Measurements from ENCODE around the gene RELA.
"Not testable (repeated sequence)": the region's sequence is repeated elsewhere in the genome, so short reads cannot be mapped to it uniquely, and the experiment has no call there.

Gene RELA

GRCh38 chr11:65642014-65642671, 20.6 kb downstream of the RELA start:
- TF ChIP-seq CTCF (IDR thresholded peaks at IDR 0.05; ENCODE audit: extremely low read depth, insufficient read depth, missing control alignments) = no peak
- DNase-seq (ENCODE audit: low spot score) = peak; percentile 65
- in situ Hi-C loops (cut with MboI; ENCODE audit: low pct_unique_long_range_greater_than_20kb, low sequenced_read_pairs, unreplicated experiment) = no loop called here

- no peak for DNase-seq (ENCODE audit: low spot score)
- no peak for TF ChIP-seq CTCF (IDR thresholded peaks at IDR 0.05; ENCODE audit: extremely low read depth, insufficient read depth, missing control alignments)
- in situ Hi-C loops (cut with MboI; ENCODE audit: low pct_unique_long_range_greater_than_20kb, low sequenced_read_pairs, unreplicated experiment) = no loop called here
Observed at GRCh38 chr11:65641297-65642013, 21.3 kb downstream of the RELA start.

- in situ Hi-C loops (cut with MboI; ENCODE audit: low pct_unique_long_range_greater_than_20kb, low sequenced_read_pairs, unreplicated experiment) = no loop called here
- no peak for DNase-seq (ENCODE audit: low spot score)
- no peak for TF ChIP-seq CTCF (IDR thresholded peaks at IDR 0.05; ENCODE audit: extremely low read depth, insufficient read depth, missing control alignments)
Observed at GRCh38 chr11:65640483-65641296, 22.0 kb downstream of the RELA start.

- in situ Hi-C loops (cut with MboI; ENCODE audit: low pct_unique_long_range_greater_than_20kb, low sequenced_read_pairs, unreplicated experiment) = no loop called here
Observed at GRCh38 chr11:65639623-65640482, 22.9 kb downstream of the RELA start.

GRCh38 chr11:65639228-65639597, 23.5 kb downstream of the RELA start:
- DNase-seq (ENCODE audit: low spot score); in situ Hi-C loops (cut with MboI; ENCODE audit: low pct_unique_long_range_greater_than_20kb, low sequenced_read_pairs, unreplicated experiment): not testable (repeated sequence)

More at GRCh38 chr11:65639623-65640482, 22.9 kb downstream of the RELA start:
- peak; percentile 80 for DNase-seq (ENCODE audit: low spot score)
- TF ChIP-seq CTCF (IDR thresholded peaks at IDR 0.05; ENCODE audit: extremely low read depth, insufficient read depth, missing control alignments) = no peak

- DNase-seq (ENCODE audit: low spot score) = peak; percentile 90
- TF ChIP-seq CTCF (IDR thresholded peaks at IDR 0.05; ENCODE audit: extremely low read depth, insufficient read depth, missing control alignments) = no peak
Observed at GRCh38 chr11:65637794-65638419, 24.8 kb downstream of the RELA start, which contains the start of gene SIPA1. TSS of gene SIPA1 (plus strand) at chr11:65638101. CDS start at chr11:65640922, 2,821 bp downstream.

More at GRCh38 chr11:65637794-65638419, 24.8 kb downstream of the RELA start, which contains the start of gene SIPA1:
- in situ Hi-C loops (cut with MboI; ENCODE audit: low pct_unique_long_range_greater_than_20kb, low sequenced_read_pairs, unreplicated experiment) = no loop called here
